ENCODE results near the gene MTUS2.

DNA sequence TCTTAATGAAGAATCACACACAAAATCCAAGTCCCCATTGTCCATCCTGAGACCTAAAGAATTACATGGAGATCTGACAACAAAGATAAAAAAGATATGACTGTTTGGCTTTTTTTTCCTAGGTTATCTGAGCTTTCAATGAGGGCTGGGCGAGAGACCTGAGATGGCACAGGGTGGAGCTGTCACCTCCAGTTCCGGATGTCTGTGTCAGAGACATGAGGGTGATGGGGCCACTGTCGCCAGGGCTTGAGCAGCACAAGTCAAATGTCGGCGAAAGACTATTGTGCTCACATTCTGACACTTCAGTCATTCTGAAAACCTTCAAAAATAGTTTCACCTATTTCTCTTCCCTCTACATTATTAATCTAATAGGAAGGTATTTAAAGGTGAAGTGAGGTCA lies 709.6 kb downstream of the MTUS2 start:
- TF ChIP-seq POLR2AphosphoS5 (IDR thresholded peaks at IDR 0.05) = no peak
- TF ChIP-seq, protein P1, sequence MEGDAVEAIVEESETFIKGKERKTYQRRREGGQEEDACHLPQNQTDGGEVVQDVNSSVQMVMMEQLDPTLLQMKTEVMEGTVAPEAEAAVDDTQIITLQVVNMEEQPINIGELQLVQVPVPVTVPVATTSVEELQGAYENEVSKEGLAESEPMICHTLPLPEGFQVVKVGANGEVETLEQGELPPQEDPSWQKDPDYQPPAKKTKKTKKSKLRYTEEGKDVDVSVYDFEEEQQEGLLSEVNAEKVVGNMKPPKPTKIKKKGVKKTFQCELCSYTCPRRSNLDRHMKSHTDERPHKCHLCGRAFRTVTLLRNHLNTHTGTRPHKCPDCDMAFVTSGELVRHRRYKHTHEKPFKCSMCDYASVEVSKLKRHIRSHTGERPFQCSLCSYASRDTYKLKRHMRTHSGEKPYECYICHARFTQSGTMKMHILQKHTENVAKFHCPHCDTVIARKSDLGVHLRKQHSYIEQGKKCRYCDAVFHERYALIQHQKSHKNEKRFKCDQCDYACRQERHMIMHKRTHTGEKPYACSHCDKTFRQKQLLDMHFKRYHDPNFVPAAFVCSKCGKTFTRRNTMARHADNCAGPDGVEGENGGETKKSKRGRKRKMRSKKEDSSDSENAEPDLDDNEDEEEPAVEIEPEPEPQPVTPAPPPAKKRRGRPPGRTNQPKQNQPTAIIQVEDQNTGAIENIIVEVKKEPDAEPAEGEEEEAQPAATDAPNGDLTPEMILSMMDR (IDR thresholded peaks at IDR 0.05) = no peak
- no peak for TF ChIP-seq POLR2A (IDR thresholded peaks at IDR 0.05)
